ENCODE measurements around the gene ERN1. TPM values are rescaled to one million over a fixed set of nuclear protein-coding genes. Genes with fewer than 3 reads are reported as not detected.

Gene ERN1
- total and polyA plus RNA-seq, 2 donors from 2014 or later = 2.8 to 37.0 TPM

DNA sequence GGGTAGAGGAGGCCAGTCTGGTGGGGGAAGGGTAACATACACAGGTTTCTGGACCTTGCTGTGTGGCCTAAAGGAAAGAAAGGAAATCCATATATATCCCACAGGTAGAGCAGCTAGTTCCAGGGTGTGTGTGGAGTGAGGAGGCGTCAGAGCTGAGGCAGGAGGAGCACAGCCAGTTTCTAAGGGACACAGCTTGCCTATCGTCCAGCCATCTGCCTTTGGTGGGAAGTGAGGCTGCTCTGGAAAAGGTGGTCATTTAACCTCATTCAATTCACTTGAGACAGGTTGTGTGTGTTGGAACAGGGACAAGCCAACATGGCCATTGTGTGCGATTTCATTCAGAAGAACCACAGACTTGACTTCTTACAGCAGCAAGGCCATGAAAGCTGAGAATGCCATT lies 36.9 kb upstream of the ERN1 start:
- DNase-seq = no peak
- no peak overlapping the region for H3K4me3 ChIP-seq (ENCODE audit: low read length in 3 of 3)
- no peak for TF ChIP-seq CTCF (IDR thresholded peaks at IDR 0.05; ENCODE audit: borderline replicate concordance, extremely low read depth, insufficient read depth)
- no peak overlapping the region for H3K9ac ChIP-seq (ENCODE audit: low read length in 3 of 3)
- no peaks in the 10 kb centered on the region for H3K27me3 ChIP-seq (ENCODE audit: control insufficient read depth, insufficient read depth, low read length)
- FAIRE-seq = no peak
- H3K27ac ChIP-seq (ENCODE audit: low read depth in 2 of 2, low read length in 2 of 2) = no peak overlapping the region
- no peaks in the 10 kb centered on the region for H3K4me1 ChIP-seq (ENCODE audit: control insufficient read depth in 2 of 3, insufficient read depth in 2 of 3, low read depth in 1 of 3, low read length in 3 of 3)
- intact Hi-C loops (cut with DNase I) = no loop called here
- peaks cover 0 to 4% (median 3%) of the 10 kb centered on the region in 3 donors for H3K36me3 ChIP-seq (ENCODE audit: control insufficient read depth in 2 of 3, insufficient read depth in 3 of 3, low read length in 3 of 3)
- H3K9me3 ChIP-seq (ENCODE audit: control insufficient read depth in 2 of 3, insufficient read depth in 1 of 3, low read length in 3 of 3) = no peaks in the 10 kb centered on the region

GRCh38 chr17:64165347-64165746 lies 35.4 kb upstream of the ERN1 start:
- Histone ChIP-seq H3K4me1 (ENCODE audit: control insufficient read depth in 2 of 3, insufficient read depth in 2 of 3, low read depth in 1 of 3, low read length in 3 of 3) (no peaks in the 10 kb centered on the region), H3K4me3 (ENCODE audit: low read length in 3 of 3) (no peak overlapping the region), H3K36me3 (ENCODE audit: control insufficient read depth in 2 of 3, insufficient read depth in 3 of 3, low read length in 3 of 3) (peaks cover 0 to 4% (median 0%) of the 10 kb centered on the region in 3 donors), H3K27ac (ENCODE audit: low read depth in 2 of 2, low read length in 2 of 2) (no peak overlapping the region), H3K9ac (ENCODE audit: low read length in 3 of 3) (no peak overlapping the region), H3K9me3 (ENCODE audit: control insufficient read depth in 2 of 3, insufficient read depth in 1 of 3, low read length in 3 of 3) (no peaks in the 10 kb centered on the region), H3K27me3 (ENCODE audit: control insufficient read depth, insufficient read depth, low read length) (no peaks in the 10 kb centered on the region)
- DNase-seq (no peak), FAIRE-seq (no peak)
- intact Hi-C loops (cut with DNase I) = no loop called here
- no peak for TF ChIP-seq CTCF (IDR thresholded peaks at IDR 0.05; ENCODE audit: borderline replicate concordance, extremely low read depth, insufficient read depth)

DNA sequence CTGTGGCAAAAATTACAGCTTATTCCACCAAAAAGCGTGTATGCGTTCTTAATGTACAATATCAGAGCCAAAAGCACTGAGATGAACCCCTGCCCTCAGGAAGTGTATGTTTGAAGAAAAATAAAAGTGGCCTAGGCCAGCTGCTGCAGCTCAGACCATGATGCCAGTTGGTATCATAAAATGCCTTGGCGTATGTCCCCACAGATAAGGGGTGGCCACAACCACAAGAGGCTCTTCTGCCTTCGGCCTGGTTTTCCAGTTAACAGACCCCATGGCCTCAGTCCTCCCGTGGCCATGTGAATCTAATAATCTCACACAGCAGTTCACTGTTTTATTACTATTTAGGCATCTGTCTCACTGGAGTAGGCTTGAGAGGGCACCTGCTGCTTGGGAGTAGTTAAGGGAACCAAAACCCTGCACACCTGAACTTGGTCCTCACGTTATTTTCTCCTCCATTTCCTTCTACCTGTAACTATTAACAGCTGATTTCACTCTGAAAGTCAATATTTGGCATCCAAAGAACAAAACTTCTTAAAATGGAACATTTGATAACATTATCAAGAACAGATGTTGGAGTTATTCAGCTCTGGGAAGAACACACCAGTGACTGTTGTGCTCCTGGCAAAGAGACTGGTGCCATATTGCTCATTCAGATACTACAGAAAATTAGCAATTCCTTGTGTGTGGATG lies 34.8 kb upstream of the ERN1 start:
- peaks cover 0 to 4% (median 0%) of the 10 kb centered on the region in 3 donors for H3K36me3 ChIP-seq (ENCODE audit: control insufficient read depth in 2 of 3, insufficient read depth in 3 of 3, low read length in 3 of 3)
- H3K27ac ChIP-seq (ENCODE audit: low read depth in 2 of 2, low read length in 2 of 2) = no peak overlapping the region
- no peaks in the 10 kb centered on the region for H3K4me1 ChIP-seq (ENCODE audit: control insufficient read depth in 2 of 3, insufficient read depth in 2 of 3, low read depth in 1 of 3, low read length in 3 of 3)
- no peak for FAIRE-seq
- no peak overlapping the region for H3K4me3 ChIP-seq (ENCODE audit: low read length in 3 of 3)
- no peaks in the 10 kb centered on the region for H3K27me3 ChIP-seq (ENCODE audit: control insufficient read depth, insufficient read depth, low read length)
- intact Hi-C loops (cut with DNase I) = no loop called here
- TF ChIP-seq CTCF (IDR thresholded peaks at IDR 0.05; ENCODE audit: borderline replicate concordance, extremely low read depth, insufficient read depth) = no peak
- H3K9me3 ChIP-seq (ENCODE audit: control insufficient read depth in 2 of 3, insufficient read depth in 1 of 3, low read length in 3 of 3) = no peaks in the 10 kb centered on the region
- no peak overlapping the region for H3K9ac ChIP-seq (ENCODE audit: low read length in 3 of 3)
- no peak for DNase-seq
